K562 (cell line): ENCODE data around the gene ADORA2B. TPM values are rescaled to one million over a fixed set of nuclear protein-coding genes. Genes with fewer than 3 reads are reported as not detected.

Experiments used
- ATAC-seq: fragments of 200-7000 bp; cut with Tn5 transposase; 3 replicates; pipeline ENCODE4 v1.9.1; 2020; ENCODE audit warnings: moderate library complexity
- BruUV-seq: library from RNA; stranded (reverse); fragments of 400-500 nt; replicated peaks from 2 replicates; lab custom pipeline; 2021; lab: Mats Ljungman, UMichigan
- CTCF ChIA-PET: fragments of 300-600 bp; formaldehyde crosslinking; extraction: SDS; loops from one replicate; lab custom pipeline; 2021; ENCODE audit warnings: low intra/inter-chr PET ratio; lab: Yijun Ruan, JAX
- POLR2A ChIA-PET: fragments of 300-600, 350-650 bp; sonication (Branson Sonifier 250); formaldehyde crosslinking; extraction: SDS; loops from one replicate; lab custom pipeline; 2021; ENCODE audit warnings: antibody characterized with exemption, inconsistent platforms; lab: Yijun Ruan, JAX
- DNase-seq, 4 experiments: peaks; one replicate each; pipeline versions ENCODE4 v3.0.0 to v3.0.0-alpha.2; 2011 to 2018; ENCODE audit warnings: low spot score in 3 of 4, mixed read lengths in 3 of 4; ENCODE audit errors: extremely low read depth in 1 of 4
- FAIRE-seq: peaks from 2 replicates; lab custom pipeline; 2011; peaks lifted over from hg19 to GRCh38; lab: Jason Lieb, UNC
- H2AFZ ChIP-seq: 2 replicates; pipeline ENCODE4 v1.6.0; 2011; ENCODE audit warnings: low read depth, low read length, control low read depth, inconsistent platforms
- H3K27ac ChIP-seq: fragments of 200-600 bp; 3 replicates; pipeline ENCODE4 v1.8.0; 2011; ENCODE audit warnings: low read depth, mild to moderate bottlenecking, control low read depth, inconsistent platforms, low read length, moderate library complexity, mixed read lengths; ENCODE audit errors: extremely low read depth
- H3K27me3 ChIP-seq, 2 experiments: fragments of 300-600 bp in 1 of 2; 2 replicates in 1 of 2; 3 replicates in 1 of 2; pipeline versions ENCODE4 v1.6.0 to v1.8.0; 2011; ENCODE audit warnings: inconsistent platforms in 2 of 2, low read length in 2 of 2, mild to moderate bottlenecking in 1 of 2, mixed read lengths in 1 of 2, moderate library complexity in 1 of 2; ENCODE audit not compliant: control insufficient read depth in 2 of 2, insufficient read depth in 2 of 2
- H3K36me3 ChIP-seq: fragments of 300-600 bp; 3 replicates; pipeline ENCODE4 v1.8.0; 2011; ENCODE audit warnings: mild to moderate bottlenecking, low read length, inconsistent platforms; ENCODE audit not compliant: control insufficient read depth, insufficient read depth
- H3K4me1 ChIP-seq, 2 experiments: fragments of 200-600 bp in 1 of 2; replicated peaks in 1 of 2; 2 replicates in 1 of 2; 3 replicates in 1 of 2; pipeline versions ENCODE4 v1.5.1 to v1.8.0; 2011; ENCODE audit warnings: inconsistent platforms in 2 of 2, low read length in 2 of 2, mild to moderate bottlenecking in 1 of 2, mixed read lengths in 1 of 2, moderate library complexity in 1 of 2; ENCODE audit not compliant: control insufficient read depth in 2 of 2, insufficient read depth in 2 of 2
- H3K4me2 ChIP-seq: 2 replicates; pipeline ENCODE4 v1.6.1; 2011; ENCODE audit warnings: low read length, control low read depth, inconsistent platforms, mixed read lengths; ENCODE audit not compliant: insufficient read depth
- H3K4me3 ChIP-seq: fragments of 200-600 bp; sonication (generic), shearing (Covaris generic); 2 replicates; pipeline ENCODE4 v1.5.1; 2016; ENCODE audit warnings: control low read depth, inconsistent platforms
- H3K79me2 ChIP-seq: fragments of 200-600 bp; 3 replicates; pipeline ENCODE4 v1.8.0; 2011; ENCODE audit warnings: low read length, inconsistent platforms; ENCODE audit not compliant: control insufficient read depth, insufficient read depth
- H3K9ac ChIP-seq, 2 experiments: 2 replicates each; pipeline versions ENCODE4 v1.6.0 to v1.6.1; 2011; ENCODE audit warnings: low read depth in 2 of 2, low read length in 2 of 2, control low read depth in 1 of 2, inconsistent platforms in 1 of 2, mild to moderate bottlenecking in 1 of 2, mixed read lengths in 1 of 2; ENCODE audit not compliant: insufficient read depth in 1 of 2
- H3K9me1 ChIP-seq: one replicate; pipeline ENCODE4 v1.6.0; 2011; ENCODE audit warnings: inconsistent platforms, mild to moderate bottlenecking, low read length, moderate library complexity; ENCODE audit not compliant: control insufficient read depth, insufficient read depth
- H3K9me3 ChIP-seq: replicated peaks from 2 replicates; pipeline ENCODE4 v1.5.1; 2011; ENCODE audit warnings: low read depth, low read length, inconsistent platforms; ENCODE audit not compliant: control insufficient read depth, insufficient read depth
- H4K20me1 ChIP-seq: replicated peaks from 2 replicates; pipeline ENCODE4 v1.6.1; 2011; ENCODE audit warnings: low read length, inconsistent platforms, mixed read lengths; ENCODE audit not compliant: control insufficient read depth, insufficient read depth
- BDP1 ChIP-seq: IDR thresholded peaks from 3 replicates; pipeline ENCODE4 v1.6.1; 2011; ENCODE audit not compliant: insufficient read length, insufficient read depth
- CEBPZ ChIP-seq: fragments of 150-350 bp; IDR thresholded peaks from 2 replicates; pipeline ENCODE4 v1.6.1; 2014; ENCODE audit warnings: low read depth, mild to moderate bottlenecking, low read length, borderline replicate concordance
- MEIS2 ChIP-seq: fragments of 450-650 bp; IDR thresholded peaks from 2 replicates; pipeline ENCODE4 v1.6.1; 2014; ENCODE audit warnings: mild to moderate bottlenecking; ENCODE audit not compliant: partially characterized antibody
- MYNN ChIP-seq, 2 experiments: sonication (generic); formaldehyde crosslinking in 1 of 2; IDR thresholded peaks; 2 replicates each; pipeline versions ENCODE4 v1.5.0 to v1.6.1; 2016 to 2020; ENCODE audit warnings: antibody characterized with exemption in 1 of 2, missing genetic modification reagents in 1 of 2
- PKNOX1 ChIP-seq: fragments of 450-650 bp; IDR thresholded peaks from 2 replicates; pipeline ENCODE4 v1.6.1; 2016
- SPI1 ChIP-seq: IDR thresholded peaks from 2 replicates; pipeline ENCODE4 v1.6.1; 2011; ENCODE audit warnings: low read depth, low read length, control low read depth, borderline replicate concordance
- TAL1 ChIP-seq: fragments of 450-650 bp; IDR thresholded peaks from 2 replicates; pipeline ENCODE4 v1.6.1; 2016; ENCODE audit warnings: mild to moderate bottlenecking
- TEAD1 ChIP-seq, 2 experiments: fragments of 450-650 bp in 1 of 2; sonication (generic) in 1 of 2; formaldehyde crosslinking; IDR thresholded peaks; 2 replicates each; pipeline versions ENCODE4 v1.4.0 to v1.8.0; 2020 to 2022; ENCODE audit warnings: mild to moderate bottlenecking in 2 of 2, missing genetic modification reagents in 1 of 2
- VEZF1 ChIP-seq: fragments of 200-800 bp; sonication (Bioruptor generic); IDR thresholded peaks from 2 replicates; pipeline ENCODE4 v1.6.1; 2017; ENCODE audit warnings: missing genetic modification characterization, missing compliant biosample characterization
- YY1 ChIP-seq, 3 experiments: IDR thresholded peaks; 2 replicates each; pipeline ENCODE4 v1.6.1; 2011; ENCODE audit warnings: low read length in 2 of 3, mild to moderate bottlenecking in 2 of 3, moderate library complexity in 2 of 3, borderline replicate concordance in 1 of 3, control low read depth in 1 of 3, low read depth in 1 of 3; ENCODE audit not compliant: insufficient read depth in 3 of 3, insufficient replicate concordance in 2 of 3, control insufficient read depth in 1 of 3, insufficient read length in 1 of 3; ENCODE audit errors: extremely low read depth in 1 of 3
- ZNF165 ChIP-seq: fragments of 250-450 bp; sonication (Bioruptor Pico); IDR thresholded peaks from 2 replicates; pipeline ENCODE4 v1.4.0; 2020; ENCODE audit warnings: borderline replicate concordance
- WGBS: fragments of 100-300 bp; shearing (Covaris generic); methylation state at CpG from one replicate; pipeline ENCODE4 v1.1.6; 2016; ENCODE audit warnings: low coverage, mixed read lengths; ENCODE audit not compliant: insufficient coverage; ENCODE audit errors: missing lambda C conversion rate; 5-methylcytosine and 5-hydroxymethylcytosine counted together
- in situ Hi-C: fragments of 300-500 bp; cut with MboI; formaldehyde crosslinking; loops from 4 replicates; pipeline ENCODE4 v1.15.0; 2018; ENCODE audit warnings: inconsistent platforms, mixed read lengths
- intact Hi-C: fragments of 100-400 bp; cut with micrococcal nuclease; formaldehyde crosslinking; loops from 2 replicates; pipeline ENCODE4 v1.14.2; 2022
- polyA plus RNA-seq, 8 experiments: library from polyadenylated mRNA; depleted of rRNA in 4 of 8; stranded (reverse) in 5 of 8; unstranded in 3 of 8; fragments of >200 nt; fragmentation: Nextera tagmentation in 2 of 8; fragmentation: Illumina TruSeq in 1 of 8; extraction: Ambion mirVana in 2 of 8; extraction: Trizol in 1 of 8; gene quantifications; 2 replicates each; pipeline versions ENCODE4 v1.2.1 to v1.2.3, GENCODE V29; 2011 to 2014; ENCODE audit warnings: inconsistent platforms in 1 of 8, missing spikeins in 1 of 8
- total RNA-seq, 7 experiments: library from RNA; depleted of rRNA in 6 of 7; stranded (reverse); fragments of >200 nt in 6 of 7; fragmentation: Illumina TruSeq in 2 of 7; extraction: Trizol in 2 of 7; gene quantifications; 2 replicates each; pipeline versions ENCODE4 v1.2.1 to v1.2.3, GENCODE V29; 2011 to 2021; ENCODE audit warnings: low replicate concordance in 1 of 7
- TF ChIP-seq, protein P1 (sequence below), 2 experiments: fragments of 250-450 bp in 1 of 2; fragments of 450-650 bp in 1 of 2; sonication (Bioruptor Pico) in 1 of 2; IDR thresholded peaks; 2 replicates each; pipeline versions ENCODE4 v1.6.1 to v1.8.0; 2016 to 2021; ENCODE audit warnings: mild to moderate bottlenecking in 2 of 2, moderate library complexity in 2 of 2, missing compliant biosample characterization in 1 of 2, missing genetic modification characterization in 1 of 2

ADORA2B gene
- total and polyA plus RNA-seq, 9 of the 15 experiments (the other 6 are each of a cell fraction or from before 2014, with no cell fraction given) = 6.4 to 16.6 (median 10.5) TPM

GRCh38 chr17:15971882-15972281 is 27.0 kb downstream of the ADORA2B start:
- H3K9me3 ChIP-seq = no peaks in the 10 kb centered on the region
- H3K36me3 ChIP-seq = peaks cover 24% of the 10 kb centered on the region; the same call in 2 of the 3 replicates
- intact Hi-C loops (no loop called here), in situ Hi-C loops (loop anchor here (25.0 kb wide), 1 partner anchor 710 kb away; the partner anchor contains the start of gene PMP22)
- ChIA-PET POLR2A (interaction anchor here (0.9 to 1.3 kb wide), 2 partner anchors 8 to 14 kb away, joined by 3 to 4 read pairs; no protein-coding TSS in a partner anchor), CTCF (no interaction called here)
- H3K4me1 ChIP-seq = peaks cover 19 to 35% of the 10 kb centered on the region in 2 experiments
- no peaks in the 10 kb centered on the region for H3K27me3 ChIP-seq
- H3K79me2 ChIP-seq = peaks cover 44% of the 10 kb centered on the region
- 49% methylated on average over 5 of the region's 5 CpGs for WGBS
- no peak overlapping the region for H2AFZ ChIP-seq
- no peaks in the 10 kb centered on the region for H4K20me1 ChIP-seq
- H3K4me2 ChIP-seq = peak overlapping the region; percentile 43; the same call in 1 of the 2 replicates
- peak overlapping the region; percentile 30; the same call in 1 of the 3 replicates for H3K27ac ChIP-seq
- BruUV-seq = no TSS peak
- DNase-seq = peak in 2 of 4 experiments; percentile 23 to 41
- H3K4me3 ChIP-seq = no peak overlapping the region
- ATAC-seq = peak; percentile 70
- FAIRE-seq = peak; percentile 61
- H3K9ac ChIP-seq = no peak overlapping the region; a peak in 1 of 4 replicates
- H3K9me1 ChIP-seq = no peaks in the 10 kb centered on the region
- TF ChIP-seq VEZF1 (CRISPR knock-in tag) (no peak), BDP1 (no peak), PKNOX1 (peak; percentile 33; the same call in 1 of the 2 replicates), MYNN (IDR thresholded peaks at IDR 0.05) (no peak), MYNN (CRISPR knock-in tag; IDR thresholded peaks at IDR 0.05) (no peak), CEBPZ (no peak), TEAD1 (CRISPR knock-in tag; IDR thresholded peaks at IDR 0.05) (0 out of 4 replicates have a peak, but pooled peaks of 1 of the 2 experiments have one; percentile 59), TAL1 (no peak), MEIS2 (peak; percentile 83), SPI1 (peak; percentile 35; the same call in 1 of the 2 replicates), YY1 (IDR thresholded peaks at IDR 0.05; ENCODE audit: borderline replicate concordance in 1 of 3, control insufficient read depth in 1 of 3, extremely low read depth in 1 of 3, insufficient read depth in 3 of 3, insufficient read length in 1 of 3, insufficient replicate concordance in 2 of 3, low read depth in 1 of 3, low read length in 2 of 3) (peak in 1 of 3 experiments; percentile 5), ZNF165 (no peak)
- TF ChIP-seq, protein P1, sequence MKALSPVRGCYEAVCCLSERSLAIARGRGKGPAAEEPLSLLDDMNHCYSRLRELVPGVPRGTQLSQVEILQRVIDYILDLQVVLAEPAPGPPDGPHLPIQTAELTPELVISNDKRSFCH (CRISPR knock-in tag; IDR thresholded peaks at IDR 0.05) = no peak
- TF ChIP-seq, protein P1 (tag; IDR thresholded peaks at IDR 0.05) = peak; percentile 46; the same call in 1 of the 2 replicates
